Measurements from ENCODE around the gene LRRC4. TPM values are rescaled to one million over a fixed set of nuclear protein-coding genes. Genes with fewer than 3 reads are reported as not detected.
A peak's percentile ranks its signal among the peaks of the same experiment; 100 is the strongest.

The LRRC4 gene
- polyA plus RNA-seq, 1 experiment = 0.12 TPM

GRCh38 chr7:128022631-128023532 is 8.4 kb downstream of the LRRC4 start:
- H3K27me3 ChIP-seq (ENCODE audit: control insufficient read depth, insufficient read depth, low read length) = no peaks in the 10 kb centered on the region
- no peak for TF ChIP-seq CTCF (IDR thresholded peaks at IDR 0.05; ENCODE audit: insufficient read depth, low read depth, low read length)
- DNase-seq (ENCODE audit: low read depth) = peak; percentile 43
- POLR2A ChIA-PET = no interaction called here
- no peaks in the 10 kb centered on the region for H3K36me3 ChIP-seq (ENCODE audit: control insufficient read depth, insufficient read depth, low read length)
- CTCF ChIA-PET = interaction anchor here (0.6 to 2.3 kb wide), 3 partner anchors 12 to 314 kb away, joined by 3 to 6 read pairs (median 5); no protein-coding TSS in a partner anchor
- no peak overlapping the region for H3K4me3 ChIP-seq (ENCODE audit: low read depth, low read length)

- POLR2A ChIA-PET = interaction anchor here (0.5 kb wide), 1 partner anchor 109 kb away, joined by 4 read pairs; no protein-coding TSS in a partner anchor
- Histone ChIP-seq H3K4me3 (ENCODE audit: low read depth, low read length) (no peak overlapping the region), H3K27me3 (ENCODE audit: control insufficient read depth, insufficient read depth, low read length) (no peaks in the 10 kb centered on the region), H3K36me3 (ENCODE audit: control insufficient read depth, insufficient read depth, low read length) (no peaks in the 10 kb centered on the region)
- CTCF ChIA-PET = interaction anchor here (0.7 to 0.9 kb wide), 2 partner anchors 15 to 213 kb away, joined by 3 read pairs; no protein-coding TSS in a partner anchor
- no peak for DNase-seq (ENCODE audit: low read depth)
- no peak for TF ChIP-seq CTCF (IDR thresholded peaks at IDR 0.05; ENCODE audit: insufficient read depth, low read depth, low read length)
Observed at GRCh38 chr7:128021366-128021765, 9.9 kb downstream of the LRRC4 start.

DNA sequence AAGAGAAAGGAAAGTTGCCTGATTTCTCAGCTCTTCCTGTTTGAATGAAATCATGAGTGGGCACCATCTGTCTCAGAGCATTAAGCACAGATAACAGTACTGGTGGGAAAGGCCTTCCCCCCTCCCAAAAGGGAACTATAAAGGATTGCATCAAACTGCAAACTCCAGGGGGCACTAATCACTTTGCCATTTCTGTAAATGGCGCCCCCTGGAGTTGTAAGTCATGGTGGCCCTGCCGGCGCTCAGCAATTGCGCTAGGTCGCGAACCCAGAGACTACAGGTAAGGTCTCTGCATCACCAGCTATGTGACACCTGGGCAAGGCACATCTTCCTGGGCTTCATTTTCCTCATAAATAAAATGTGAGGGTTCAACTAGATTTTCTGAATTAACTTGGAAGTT is 11.1 kb downstream of the LRRC4 start:
- 0 out of 2 replicates have a peak, but pooled peaks have one; percentile 10 for TF ChIP-seq CTCF (IDR thresholded peaks at IDR 0.05; ENCODE audit: insufficient read depth, low read depth, low read length)
- no peak overlapping the region for H3K4me3 ChIP-seq (ENCODE audit: low read depth, low read length)
- H3K36me3 ChIP-seq (ENCODE audit: control insufficient read depth, insufficient read depth, low read length) = no peaks in the 10 kb centered on the region
- DNase-seq (ENCODE audit: low read depth) = no peak
- ChIA-PET CTCF (interaction anchor here (1.0 kb wide), 1 partner anchor 9 kb away, joined by 3 read pairs; no protein-coding TSS in a partner anchor), POLR2A (no interaction called here)
- H3K27me3 ChIP-seq (ENCODE audit: control insufficient read depth, insufficient read depth, low read length) = no peaks in the 10 kb centered on the region

- POLR2A ChIA-PET = no interaction called here
- Histone ChIP-seq H3K27me3 (ENCODE audit: control insufficient read depth, insufficient read depth, low read length) (no peaks in the 10 kb centered on the region), H3K4me3 (ENCODE audit: low read depth, low read length) (no peak overlapping the region), H3K36me3 (ENCODE audit: control insufficient read depth, insufficient read depth, low read length) (no peaks in the 10 kb centered on the region)
- TF ChIP-seq CTCF (IDR thresholded peaks at IDR 0.05; ENCODE audit: insufficient read depth, low read depth, low read length) = no peak
- DNase-seq (ENCODE audit: low read depth) = no peak
- CTCF ChIA-PET = interaction anchor here (1.0 to 1.1 kb wide), 2 partner anchors 16 to 190 kb away, joined by 3 read pairs; no protein-coding TSS in a partner anchor
Observed at GRCh38 chr7:128019288-128019687, 11.9 kb downstream of the LRRC4 start.

Measured in BJ (cell line).